ENCODE measurements around the gene MLLT6. TPM values are rescaled to one million over a fixed set of nuclear protein-coding genes. Genes with fewer than 3 reads are reported as not detected.
A peak's percentile ranks its signal among the peaks of the same experiment; 100 is the strongest.

Gene MLLT6
- total RNA-seq, 1 donor from 2014 or later, result 7.4 TPM

DNA sequence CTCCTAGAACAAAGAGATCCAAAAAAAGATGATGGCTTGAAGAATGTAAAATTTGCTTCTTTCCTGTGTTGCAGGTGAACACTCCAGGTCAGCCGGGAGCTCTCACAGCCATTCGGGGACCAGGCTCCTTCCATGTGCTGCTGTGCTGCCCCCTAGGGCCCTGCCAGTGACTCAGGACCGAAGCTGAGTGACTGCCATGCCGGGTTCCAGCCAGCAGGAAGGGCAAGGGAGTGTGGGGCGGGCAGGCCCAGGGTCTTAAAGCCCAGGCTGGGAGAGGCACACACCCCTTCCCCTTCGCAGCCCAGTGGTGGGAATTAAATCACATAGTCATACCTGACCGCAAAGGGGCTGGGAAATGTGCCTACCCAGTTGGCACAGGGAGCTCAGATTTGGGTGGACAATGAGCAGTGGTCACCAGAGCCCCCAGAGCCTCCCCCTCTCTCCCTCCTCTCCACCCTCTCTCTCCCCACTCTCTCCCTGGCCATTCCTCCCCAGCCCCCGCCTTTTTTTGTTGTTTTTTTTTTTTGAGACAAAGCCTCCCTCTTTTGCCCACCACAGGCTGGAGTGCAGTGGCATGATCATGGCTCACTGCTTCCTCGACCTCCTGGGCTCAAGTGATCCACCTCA is 41.8 kb upstream of the MLLT6 start:
- no peak overlapping the region for H2AFZ ChIP-seq (replicated peaks)
- peaks cover 21% of the 10 kb centered on the region for H3K4me1 Mint-ChIP-seq
- H3K27ac Mint-ChIP-seq, result no peak overlapping the region
- H3K79me2 ChIP-seq (ENCODE audit: low read depth), result no peaks in the 10 kb centered on the region
- no peak overlapping the region for H3K4me3 Mint-ChIP-seq
- peak overlapping the region; percentile 28 for H3K4me2 ChIP-seq
- H3K9me3 Mint-ChIP-seq, result no peaks in the 10 kb centered on the region
- peaks cover 29% of the 10 kb centered on the region for H3K27me3 Mint-ChIP-seq (ENCODE audit: insufficient read depth, low read depth)
- H3K27ac ChIP-seq, result no peak overlapping the region
- H3K9me3 ChIP-seq (ENCODE audit: low read depth), result no peaks in the 10 kb centered on the region
- peak; percentile 95 for DNase-seq (ENCODE audit: low spot score)
- peaks cover 26% of the 10 kb centered on the region for H3F3A ChIP-seq (ENCODE audit: low read depth)
- H3K27me3 ChIP-seq, result peaks cover 7% of the 10 kb centered on the region
- no peaks in the 10 kb centered on the region for H4K20me1 ChIP-seq (ENCODE audit: low read depth)
- H3K36me3 ChIP-seq, result no peaks in the 10 kb centered on the region
- H3K4me3 ChIP-seq, result no peak overlapping the region
- no peak overlapping the region for H3K9ac ChIP-seq
- no peaks in the 10 kb centered on the region for H3K4me1 ChIP-seq
- no peaks in the 10 kb centered on the region for H3K36me3 Mint-ChIP-seq
- TF ChIP-seq, protein P1, sequence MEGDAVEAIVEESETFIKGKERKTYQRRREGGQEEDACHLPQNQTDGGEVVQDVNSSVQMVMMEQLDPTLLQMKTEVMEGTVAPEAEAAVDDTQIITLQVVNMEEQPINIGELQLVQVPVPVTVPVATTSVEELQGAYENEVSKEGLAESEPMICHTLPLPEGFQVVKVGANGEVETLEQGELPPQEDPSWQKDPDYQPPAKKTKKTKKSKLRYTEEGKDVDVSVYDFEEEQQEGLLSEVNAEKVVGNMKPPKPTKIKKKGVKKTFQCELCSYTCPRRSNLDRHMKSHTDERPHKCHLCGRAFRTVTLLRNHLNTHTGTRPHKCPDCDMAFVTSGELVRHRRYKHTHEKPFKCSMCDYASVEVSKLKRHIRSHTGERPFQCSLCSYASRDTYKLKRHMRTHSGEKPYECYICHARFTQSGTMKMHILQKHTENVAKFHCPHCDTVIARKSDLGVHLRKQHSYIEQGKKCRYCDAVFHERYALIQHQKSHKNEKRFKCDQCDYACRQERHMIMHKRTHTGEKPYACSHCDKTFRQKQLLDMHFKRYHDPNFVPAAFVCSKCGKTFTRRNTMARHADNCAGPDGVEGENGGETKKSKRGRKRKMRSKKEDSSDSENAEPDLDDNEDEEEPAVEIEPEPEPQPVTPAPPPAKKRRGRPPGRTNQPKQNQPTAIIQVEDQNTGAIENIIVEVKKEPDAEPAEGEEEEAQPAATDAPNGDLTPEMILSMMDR (IDR thresholded peaks at IDR 0.05), result peak; percentile 95
- no peak for TF ChIP-seq EZH2 (IDR thresholded peaks at IDR 0.05)
- TF ChIP-seq EZH2phosphoT487 (IDR thresholded peaks at IDR 0.05), result no peak

DNA sequence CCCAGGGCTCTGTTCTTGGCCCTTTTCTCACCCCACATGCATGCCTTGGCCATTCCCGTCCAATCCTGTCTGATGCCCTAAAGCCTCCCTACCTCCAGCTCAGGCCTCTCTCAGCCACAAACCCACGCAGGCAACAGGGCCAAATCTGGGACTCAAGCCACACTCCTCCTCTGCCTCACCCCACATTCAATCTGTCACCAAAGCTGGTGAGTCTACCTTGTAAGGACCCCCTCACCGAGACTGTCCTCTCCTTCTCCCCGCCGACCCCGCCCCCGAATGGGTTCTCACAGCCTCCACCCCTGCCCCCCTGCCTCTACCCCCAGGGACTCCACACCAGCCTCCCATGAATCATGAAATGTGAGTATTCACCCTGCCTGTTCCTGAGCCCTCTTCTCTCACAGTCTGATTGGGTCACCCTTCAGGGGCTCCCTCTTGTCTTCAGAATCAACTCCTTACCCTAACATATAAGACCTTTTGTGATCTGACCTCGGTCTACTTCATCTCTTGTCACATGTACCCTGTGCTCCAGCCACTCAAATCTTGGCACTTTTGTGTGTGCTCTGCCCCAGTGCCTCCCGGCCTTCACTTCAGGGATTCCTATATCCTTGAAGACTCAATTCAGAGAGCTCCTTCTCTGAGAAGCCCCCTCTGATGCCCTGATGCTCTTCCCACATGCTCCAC is 41.0 kb upstream of the MLLT6 start:
- Histone ChIP-seq H3K79me2 (ENCODE audit: low read depth) (no peaks in the 10 kb centered on the region), H3K9me3 (ENCODE audit: low read depth) (no peaks in the 10 kb centered on the region), H3K9ac (no peak overlapping the region), H2AFZ (replicated peaks) (no peak overlapping the region), H3K4me1 (peaks cover under 1% of the 10 kb centered on the region), H3K27ac (no peak overlapping the region), H3K36me3 (no peaks in the 10 kb centered on the region), H3K4me3 (no peak overlapping the region), H4K20me1 (ENCODE audit: low read depth) (no peaks in the 10 kb centered on the region), H3K4me2 (no peak overlapping the region), H3K27me3 (peaks cover 16% of the 10 kb centered on the region), H3F3A (ENCODE audit: low read depth) (peaks cover 28% of the 10 kb centered on the region)
- Mint-ChIP-seq H3K36me3 (no peaks in the 10 kb centered on the region), H3K27ac (no peak overlapping the region), H3K27me3 (ENCODE audit: insufficient read depth, low read depth) (peaks cover 34% of the 10 kb centered on the region), H3K9me3 (no peaks in the 10 kb centered on the region), H3K4me3 (no peak overlapping the region), H3K4me1 (peaks cover 20% of the 10 kb centered on the region)
- no peak for DNase-seq (ENCODE audit: low spot score)
- TF ChIP-seq, protein P1 (IDR thresholded peaks at IDR 0.05), result no peak
- no peak for TF ChIP-seq EZH2phosphoT487 (IDR thresholded peaks at IDR 0.05)

DNA sequence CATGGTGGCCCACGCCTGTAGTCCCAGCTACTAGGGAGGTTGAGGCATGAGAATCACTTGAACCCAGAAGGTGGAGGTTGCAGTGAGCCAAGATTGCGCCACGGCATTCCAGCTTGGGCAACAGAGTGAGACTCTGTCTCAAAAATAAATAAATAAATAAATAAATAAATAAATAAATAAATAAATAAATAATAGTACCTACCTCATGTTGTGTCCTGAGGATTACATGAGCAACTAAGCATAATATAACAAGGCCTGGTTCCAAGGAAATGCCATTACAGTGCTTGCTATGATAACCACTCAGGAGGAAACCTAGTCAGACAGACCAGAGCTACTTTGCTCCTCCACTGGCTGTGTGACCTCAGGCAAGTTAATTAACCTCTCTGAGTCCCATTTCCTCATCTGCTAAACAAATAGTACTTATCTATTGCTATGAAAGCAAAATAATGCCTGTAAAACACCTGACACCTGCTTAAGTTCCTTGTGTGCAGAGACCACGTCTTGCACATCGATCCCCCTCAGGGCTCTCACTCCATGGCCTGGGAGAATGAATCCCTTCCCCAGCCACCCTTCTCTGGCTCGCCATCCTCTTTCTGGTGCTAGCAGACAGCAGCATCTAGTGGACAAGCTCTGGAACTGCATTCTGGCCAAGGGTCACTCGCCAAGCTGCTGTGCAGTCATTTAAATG is 37.8 kb upstream of the MLLT6 start:
- TF ChIP-seq, protein P1 (IDR thresholded peaks at IDR 0.05), result peak; percentile 100
- TF ChIP-seq EZH2 (IDR thresholded peaks at IDR 0.05) (no peak), EZH2phosphoT487 (IDR thresholded peaks at IDR 0.05) (no peak)
- H3K27ac ChIP-seq, result no peak overlapping the region
- no peak overlapping the region for H2AFZ ChIP-seq (replicated peaks)
- H3K4me2 ChIP-seq, result no peak overlapping the region
- peaks cover 34% of the 10 kb centered on the region for H3K4me1 Mint-ChIP-seq
- DNase-seq (ENCODE audit: low spot score), result peak; percentile 88
- no peaks in the 10 kb centered on the region for H3K36me3 ChIP-seq
- peaks cover 29% of the 10 kb centered on the region for H3K4me1 ChIP-seq
- H3K4me3 ChIP-seq, result no peak overlapping the region
- H3K4me3 Mint-ChIP-seq, result peak overlapping the region; percentile 21
- H3K27me3 ChIP-seq, result peaks cover 44% of the 10 kb centered on the region
- peaks cover 7% of the 10 kb centered on the region for H3K79me2 ChIP-seq (ENCODE audit: low read depth)
- H3K27me3 Mint-ChIP-seq (ENCODE audit: insufficient read depth, low read depth), result peaks cover 55% of the 10 kb centered on the region
- peaks cover 31% of the 10 kb centered on the region for H3F3A ChIP-seq (ENCODE audit: low read depth)
- H3K9me3 Mint-ChIP-seq, result no peaks in the 10 kb centered on the region
- H3K27ac Mint-ChIP-seq, result no peak overlapping the region
- peaks cover 15% of the 10 kb centered on the region for H4K20me1 ChIP-seq (ENCODE audit: low read depth)
- H3K9me3 ChIP-seq (ENCODE audit: low read depth), result no peaks in the 10 kb centered on the region
- H3K9ac ChIP-seq, result no peak overlapping the region
- no peaks in the 10 kb centered on the region for H3K36me3 Mint-ChIP-seq
